AML-193 (cell line): Measurements from ENCODE around the gene CEP85L.
"Not testable (repeated sequence)": the region's sequence is repeated elsewhere in the genome, so short reads cannot be mapped to it uniquely, and the experiment has no call there.

Experiments
- DNase-seq, 2 experiments: peaks; one replicate each; lab custom pipeline; 2025; lab: John Stamatoyannopoulos, UW

CEP85L gene

DNA sequence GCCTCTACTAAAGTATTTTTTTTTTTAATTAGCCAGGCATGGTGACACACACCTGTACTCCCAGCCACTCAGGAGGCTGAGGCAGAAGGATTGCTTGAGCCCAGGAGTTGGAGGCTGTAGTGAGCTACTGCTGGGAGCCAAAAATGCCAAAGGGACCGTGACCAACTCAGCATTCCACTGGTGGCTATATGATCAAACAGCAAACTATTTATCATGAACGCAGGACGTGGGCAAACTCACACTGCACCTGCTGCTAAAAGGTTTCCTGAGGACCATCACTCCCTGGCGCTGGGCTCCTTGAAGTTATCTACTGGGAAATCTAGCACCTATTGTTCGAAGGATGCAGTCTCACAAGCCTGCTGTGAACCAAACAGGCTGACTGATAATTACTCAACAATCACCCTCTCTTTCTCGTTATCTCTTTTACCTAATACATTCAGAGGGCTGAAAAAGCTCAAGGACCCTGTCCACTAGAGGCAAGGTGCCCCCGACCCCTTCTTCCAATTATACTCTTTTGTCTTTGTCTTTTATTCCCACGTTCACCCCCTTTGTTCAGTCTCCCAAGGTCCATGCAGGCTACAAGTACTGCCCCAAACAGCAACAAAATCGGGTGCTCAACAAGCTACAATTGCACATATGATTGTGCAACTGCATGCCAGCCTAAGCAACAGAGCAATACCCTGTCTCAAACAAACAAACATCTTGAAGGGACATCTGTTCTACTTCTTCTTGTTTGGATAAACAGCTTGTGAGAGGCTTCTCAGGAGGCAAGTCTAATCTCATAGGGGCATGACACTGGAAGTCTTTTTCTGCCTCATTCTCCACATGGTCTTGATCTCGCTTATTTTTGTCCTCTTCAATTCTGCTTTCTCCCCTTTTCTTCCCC, 151.0 kb downstream of the CEP85L start:
- DNase-seq: no peak

DNA sequence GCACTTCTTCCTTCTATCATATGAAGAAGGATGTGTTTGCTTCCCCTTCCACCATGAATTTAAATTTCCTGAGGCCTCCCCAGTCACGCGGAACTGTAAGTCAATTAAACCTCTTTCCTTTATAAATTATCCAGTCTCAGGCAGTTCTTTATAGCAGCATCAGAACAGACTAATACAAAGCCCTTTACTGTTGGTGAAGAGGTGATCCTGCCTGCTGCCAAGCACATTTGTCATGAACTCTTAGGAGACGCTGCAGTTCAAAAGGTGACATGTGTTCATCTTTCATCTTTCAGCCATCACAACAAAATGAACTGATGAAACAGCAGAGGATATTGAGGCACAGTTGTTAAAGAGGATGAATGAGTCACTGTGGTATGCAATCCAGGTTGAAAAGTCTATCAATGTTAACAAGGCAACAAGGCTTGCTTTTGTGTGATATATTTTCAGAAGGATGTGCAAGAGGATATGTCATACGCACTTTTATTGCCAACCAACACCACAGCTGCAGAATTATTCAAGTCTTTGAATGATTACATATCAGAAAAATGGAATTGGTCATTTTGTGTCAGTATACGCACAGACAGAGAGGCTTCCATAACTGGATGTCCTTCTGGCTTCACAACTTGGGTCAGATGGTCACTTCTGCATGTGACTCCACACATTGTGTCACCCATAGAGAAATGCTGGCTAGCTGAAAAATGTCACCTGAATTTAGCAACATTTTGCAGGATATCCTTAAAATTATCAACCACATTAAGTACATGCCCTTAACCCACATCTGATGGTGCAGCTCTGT, 155.7 kb downstream of the CEP85L start:
- DNase-seq: no peak

DNA sequence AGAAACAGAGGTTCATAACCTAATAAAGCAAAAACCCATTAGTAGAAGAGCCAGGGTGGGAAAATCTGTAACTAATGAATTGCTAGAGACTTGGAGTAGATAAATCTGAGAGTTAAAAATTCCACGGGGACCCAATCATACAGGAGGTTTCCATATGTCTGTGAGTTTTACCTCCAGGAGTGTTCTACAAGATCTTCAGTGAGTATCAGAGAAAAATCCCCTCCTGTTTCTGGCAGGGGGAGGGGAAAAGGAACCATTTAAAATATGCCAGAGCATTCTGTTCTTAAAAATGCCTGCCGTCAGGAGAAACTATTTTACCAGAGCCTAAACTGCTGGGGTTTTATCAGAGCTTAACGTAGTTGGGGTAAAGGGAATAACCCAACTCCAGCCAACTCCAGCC, 157.3 kb downstream of the CEP85L start:
- no peak for DNase-seq

DNA sequence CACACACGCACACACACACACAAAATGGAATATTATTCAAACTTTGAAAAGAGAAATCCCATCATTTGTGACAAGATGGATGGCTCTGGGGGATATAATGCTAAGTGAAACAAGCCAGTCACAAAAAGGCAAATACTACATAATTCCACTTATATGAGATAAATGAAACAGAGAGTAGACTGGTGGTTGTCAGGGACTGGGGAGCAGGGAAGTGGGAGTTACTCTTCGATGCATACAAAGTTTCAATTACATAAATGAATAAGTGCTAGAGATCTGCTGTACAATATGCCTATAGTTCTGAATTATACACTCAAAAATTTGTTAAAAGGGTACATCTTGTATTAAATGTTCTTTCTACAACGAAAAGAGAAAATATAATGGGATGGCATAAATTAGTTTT, 161.4 kb downstream of the CEP85L start:
- no peak for DNase-seq

DNA sequence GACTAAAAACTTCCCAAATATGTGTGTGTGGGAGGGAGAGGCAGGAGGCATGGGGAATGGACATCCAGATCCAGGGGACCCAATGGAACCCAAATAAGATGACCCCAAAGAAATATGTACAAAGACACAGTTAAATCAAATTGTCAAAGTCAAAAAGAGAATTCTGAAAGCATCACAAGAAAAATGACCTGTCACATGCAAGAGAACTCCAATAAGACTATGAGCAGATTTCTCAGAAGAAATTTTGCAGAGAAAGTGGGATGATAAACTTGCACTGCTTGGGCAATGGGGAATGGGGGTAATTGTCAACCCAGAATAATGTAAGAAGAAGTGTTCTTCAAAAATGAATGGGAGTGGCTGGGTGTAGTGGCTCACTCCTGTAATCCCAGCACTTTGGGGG, 162.8 kb downstream of the CEP85L start:
- no peak for DNase-seq

DNA sequence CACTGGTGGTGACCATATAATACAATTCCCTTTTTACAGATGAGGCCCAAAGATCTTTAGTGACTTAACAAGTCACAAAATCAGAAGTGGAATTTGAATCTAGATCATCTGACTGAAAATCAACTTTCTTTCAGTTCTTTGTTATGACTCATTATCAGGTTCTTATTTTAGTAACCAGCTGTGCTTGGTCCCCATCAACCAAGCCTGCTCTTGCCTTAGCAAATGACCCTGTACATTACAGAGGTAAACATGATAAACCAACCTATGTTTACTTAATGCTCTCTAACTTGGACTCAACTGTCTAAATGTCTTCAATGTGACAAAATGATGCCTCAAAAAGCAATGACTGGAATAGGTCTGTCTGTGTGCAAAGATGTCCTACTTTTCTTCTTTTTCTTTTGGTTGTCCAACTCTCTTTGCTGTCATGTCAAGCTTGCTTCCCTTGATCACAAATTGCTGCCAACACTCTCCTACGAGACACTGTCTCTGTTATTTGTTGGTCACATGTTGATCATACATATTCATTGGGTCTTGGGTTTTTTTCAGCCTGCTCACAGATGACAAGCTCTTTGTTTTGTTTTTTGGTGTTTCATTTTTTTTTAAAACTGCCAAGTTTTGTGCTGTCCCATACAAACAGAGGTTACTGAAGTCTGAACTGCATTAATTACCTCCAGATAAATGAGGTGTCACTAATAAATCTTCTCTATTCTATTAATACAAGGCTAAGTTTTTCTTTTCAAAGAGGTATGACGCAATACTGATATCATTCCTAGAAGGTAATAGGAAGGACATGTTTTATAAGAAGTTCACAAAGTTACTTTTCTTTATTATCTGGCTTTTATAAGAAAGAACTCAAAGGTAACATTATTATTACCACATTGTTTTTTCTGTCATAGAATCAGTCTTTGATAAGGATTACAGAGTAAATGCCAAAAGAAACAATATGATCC, 165.5 kb downstream of the CEP85L start:
- DNase-seq: no peak

DNA sequence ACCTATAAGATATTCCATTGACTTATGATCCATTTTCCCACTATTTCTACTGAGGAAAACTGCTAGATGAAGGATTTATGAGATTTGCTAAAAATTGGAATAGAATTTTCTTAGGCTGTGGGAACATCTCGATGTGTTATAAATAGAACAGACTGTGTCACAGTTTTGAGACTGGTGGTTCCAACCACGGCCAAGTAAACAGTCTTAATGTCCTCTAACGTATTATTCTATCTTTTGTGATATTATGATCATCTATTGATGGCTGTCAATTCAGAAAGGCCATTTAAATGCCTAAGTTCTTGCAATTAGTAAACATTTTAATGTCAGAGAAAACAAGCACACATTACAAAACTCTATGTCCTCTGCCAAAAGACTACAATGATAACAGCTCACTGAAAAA, 174.8 kb downstream of the CEP85L start:
- DNase-seq: no peak

DNA sequence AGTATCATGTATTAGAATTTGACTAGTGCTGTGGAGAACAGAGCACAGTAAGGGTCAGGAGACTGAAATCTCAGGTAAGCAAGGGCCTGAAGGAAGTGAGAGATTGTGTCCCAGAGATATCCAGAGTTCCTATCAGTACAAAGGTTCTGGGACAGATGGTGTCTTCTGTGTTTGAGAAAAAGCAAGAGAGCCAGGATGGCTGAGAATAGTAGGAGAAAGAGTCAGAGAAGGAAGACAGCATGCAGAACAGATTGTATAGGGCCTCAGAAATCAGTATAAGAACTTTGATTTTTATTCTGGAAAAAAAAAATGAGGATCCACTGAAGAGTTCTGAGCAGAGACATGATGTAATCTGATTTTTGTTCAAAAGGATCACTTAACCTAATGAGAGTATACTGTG, 178.1 kb downstream of the CEP85L start:
- DNase-seq: no peak

DNA sequence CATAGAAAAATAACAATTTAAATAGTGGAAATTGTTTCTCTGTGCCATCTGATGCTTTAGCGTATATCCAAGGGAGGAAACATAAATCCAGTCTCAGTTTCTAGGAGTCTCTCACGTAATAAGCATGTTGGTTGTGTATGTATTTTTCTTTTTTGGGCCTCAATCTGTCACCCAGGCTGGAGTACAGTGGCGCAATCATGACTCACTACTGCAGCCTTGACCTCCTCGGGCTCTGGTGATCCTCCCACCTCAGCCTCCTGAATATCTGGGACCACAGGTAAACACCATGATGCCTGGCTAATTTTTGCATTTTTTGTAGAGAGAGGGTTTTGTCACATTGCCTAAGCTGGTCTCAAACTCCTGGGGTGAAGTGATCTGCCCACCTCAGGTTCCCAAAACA, 181.9 kb downstream of the CEP85L start:
- DNase-seq: no peak

DNA sequence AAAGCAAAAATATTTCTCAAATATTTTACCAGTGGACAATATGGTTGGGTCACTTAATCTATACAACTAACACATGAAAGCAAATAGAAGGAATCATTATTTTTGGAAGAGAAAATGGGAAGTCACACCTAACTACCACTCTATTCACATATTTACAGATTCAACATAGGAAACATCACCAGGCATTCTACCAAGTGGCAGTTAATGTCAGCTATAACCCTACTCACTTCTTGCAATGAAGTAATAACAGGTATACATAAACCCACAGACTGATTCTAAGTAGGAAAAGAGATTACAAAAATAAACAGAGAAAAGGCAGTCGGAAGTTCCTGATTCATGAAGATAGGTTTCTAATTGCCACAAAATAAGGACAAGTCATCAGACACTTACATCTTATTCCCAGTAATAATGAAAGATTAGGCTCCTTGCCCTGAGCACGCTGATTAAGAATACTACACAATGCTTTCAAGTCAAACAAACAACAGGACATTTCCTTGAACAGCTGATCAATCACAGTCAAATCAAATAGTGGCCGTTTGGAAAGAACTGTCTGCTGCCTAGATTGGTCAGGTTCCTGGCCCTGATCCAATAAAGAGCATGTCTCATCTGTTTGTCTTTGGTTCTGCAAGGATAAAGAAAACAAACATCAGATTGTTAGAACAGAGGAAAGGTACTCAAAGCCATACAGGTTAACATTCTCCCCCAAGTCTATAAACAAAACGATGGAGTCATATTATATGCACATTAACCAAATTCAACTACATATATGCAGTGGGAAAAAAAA, 182.5 kb downstream of the CEP85L start:
- no peak for DNase-seq

DNA sequence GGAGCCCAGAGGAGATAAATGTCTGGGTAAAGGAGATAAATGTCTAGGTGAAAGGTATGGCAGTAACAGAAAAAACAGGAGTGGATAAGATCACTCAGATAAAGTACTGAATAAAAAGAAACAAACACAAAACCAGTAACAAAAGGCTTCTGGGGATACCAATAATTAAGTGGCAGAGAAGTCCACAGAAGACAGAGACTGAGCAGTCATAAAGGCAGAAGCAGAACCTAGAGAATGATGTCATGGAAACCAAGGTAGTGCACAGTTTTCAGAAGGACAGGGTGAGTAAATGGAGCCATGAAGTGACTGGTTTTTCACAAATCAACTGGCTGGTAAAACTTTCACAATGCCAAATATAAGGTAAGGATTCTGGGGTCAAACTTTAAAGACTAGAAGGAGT, 184.2 kb downstream of the CEP85L start:
- no peak for DNase-seq

DNA sequence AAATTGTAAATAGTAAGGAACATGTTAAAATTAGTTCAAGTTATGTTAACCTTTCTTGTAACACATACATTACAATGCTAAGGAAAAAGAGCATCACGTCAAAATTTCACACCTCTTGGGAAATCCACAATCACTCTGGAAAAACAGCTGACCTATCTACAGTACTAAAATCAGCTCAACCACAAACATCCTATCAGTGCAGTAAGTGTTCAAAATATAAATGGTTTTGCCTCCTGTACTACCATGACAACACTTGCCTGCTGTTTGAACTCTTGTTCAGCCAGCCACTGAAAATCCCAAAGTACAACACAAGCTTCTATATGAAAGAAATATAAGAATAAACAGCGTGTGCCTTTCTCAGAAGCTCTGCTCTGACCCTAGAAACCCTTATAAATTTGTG, 186.8 kb downstream of the CEP85L start:
- no peak for DNase-seq

DNA sequence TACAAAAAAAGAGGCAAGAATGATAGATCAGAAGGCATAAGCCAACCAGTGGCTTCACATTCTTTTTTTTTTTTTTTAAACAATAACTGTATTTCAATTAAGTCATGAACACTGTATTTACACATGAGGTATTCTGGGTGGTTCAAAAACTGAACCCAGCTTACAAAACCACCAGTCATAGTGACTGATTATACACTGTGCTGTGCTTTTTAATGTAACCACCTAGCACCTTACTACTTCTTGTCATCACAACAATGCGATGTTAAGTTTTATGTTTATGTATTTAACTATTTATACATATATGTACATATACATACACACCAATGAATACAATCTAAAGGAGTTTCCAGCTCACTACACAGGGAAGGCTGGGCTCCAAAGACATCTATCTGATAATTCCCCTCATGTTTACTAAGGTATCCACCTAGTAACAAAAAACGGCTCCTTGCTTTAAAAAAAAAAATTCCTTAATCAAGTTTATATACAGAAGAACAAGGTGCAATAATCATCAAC, 190.4 kb downstream of the CEP85L start:
- DNase-seq: no peak

DNA sequence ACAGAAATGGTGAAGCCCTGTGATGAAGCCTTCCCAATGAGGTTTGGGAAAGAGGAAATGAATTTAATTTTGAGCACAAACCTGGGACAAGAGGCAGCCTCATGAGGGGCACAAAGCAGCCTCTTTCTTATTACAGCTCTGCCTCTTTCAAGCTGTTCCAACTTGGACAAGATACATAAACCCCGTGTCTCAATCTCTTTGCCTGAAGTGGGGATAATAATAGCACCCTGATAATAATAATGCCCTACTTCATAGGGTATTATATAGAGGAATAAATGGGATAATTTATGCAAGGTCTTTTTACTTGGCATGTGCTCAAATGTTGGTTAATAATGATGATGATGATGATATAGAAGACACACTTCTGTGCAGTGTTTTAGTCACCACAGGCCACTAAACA, 194.4 kb downstream of the CEP85L start:
- no peak for DNase-seq

DNA sequence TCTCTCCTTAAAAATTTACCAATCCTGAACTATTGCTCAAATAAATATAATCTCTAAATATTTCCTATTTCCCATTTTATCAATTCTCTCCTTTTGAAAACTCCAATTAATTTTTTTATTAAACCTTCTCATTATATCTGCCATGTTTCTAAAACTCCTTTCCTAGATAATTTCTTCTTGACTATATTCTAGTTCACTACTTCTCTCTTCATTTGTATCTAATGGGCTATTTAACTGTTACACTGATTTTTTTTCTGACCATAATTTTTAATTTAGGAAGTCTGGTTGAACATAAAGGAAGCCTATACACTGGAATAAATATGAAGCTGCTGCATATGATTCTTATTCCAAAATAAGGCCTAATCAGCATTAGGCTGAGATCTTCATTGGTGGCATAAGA, 199.6 kb downstream of the CEP85L start:
- DNase-seq: no peak

DNA sequence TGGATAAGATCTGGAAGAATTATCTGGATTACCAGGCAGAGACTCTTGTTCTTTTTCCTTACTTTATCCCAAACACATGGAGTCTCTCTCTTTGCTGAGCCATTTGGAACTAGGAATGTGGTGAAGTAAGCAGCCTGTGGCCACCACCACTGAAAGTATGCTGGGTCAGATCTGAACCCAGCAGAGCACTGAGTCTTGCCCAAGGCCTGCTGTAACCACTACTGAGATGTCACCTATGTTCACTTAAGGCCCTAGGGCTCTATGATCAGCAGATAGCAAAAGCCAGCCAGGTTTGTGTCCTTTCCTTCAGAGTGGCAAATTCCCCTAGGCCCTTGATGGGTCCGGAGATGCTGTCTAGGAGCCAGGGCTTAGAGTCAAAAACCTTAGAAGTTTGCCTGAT, 206.6 kb downstream of the CEP85L start:
- no peak for DNase-seq

DNA sequence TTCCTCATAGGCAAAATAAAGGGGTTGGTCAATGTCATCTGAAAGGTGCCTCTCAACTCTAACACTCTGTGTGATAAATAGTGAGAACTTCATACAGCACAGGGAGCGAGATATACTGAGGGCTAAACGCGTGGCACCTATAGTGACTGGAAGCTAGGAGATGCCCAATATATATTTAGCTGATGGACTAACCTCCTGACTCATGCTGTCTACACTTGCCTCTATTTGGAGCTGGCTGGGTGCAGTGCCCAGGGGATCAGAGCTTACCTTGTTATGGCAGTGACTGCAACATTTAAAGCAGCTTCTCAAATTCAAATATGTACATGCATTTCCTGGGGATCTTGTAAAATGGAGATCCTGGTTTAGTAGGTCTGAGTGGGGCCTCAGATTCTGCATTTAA, 214.9 kb downstream of the CEP85L start:
- DNase-seq: no peak

DNA sequence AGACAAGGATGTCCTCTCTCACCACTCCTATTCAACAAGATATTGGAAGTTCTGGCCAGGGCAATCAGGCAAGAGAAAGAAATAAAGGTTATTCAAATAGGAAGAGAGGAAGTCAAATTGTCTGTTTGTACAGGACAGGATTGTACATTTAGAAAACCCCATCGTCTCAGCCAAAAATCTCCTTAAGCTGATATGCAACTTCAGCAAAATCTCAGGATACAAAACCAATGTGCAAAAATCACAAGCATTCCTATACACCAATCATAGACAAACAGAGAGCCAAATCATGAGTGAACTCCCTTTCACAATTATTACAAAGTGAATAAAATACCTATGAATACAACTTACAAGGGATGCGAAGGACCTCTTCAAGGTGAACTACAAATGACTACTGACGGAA, 217.2 kb downstream of the CEP85L start:
- not testable (repeated sequence) for DNase-seq

DNA sequence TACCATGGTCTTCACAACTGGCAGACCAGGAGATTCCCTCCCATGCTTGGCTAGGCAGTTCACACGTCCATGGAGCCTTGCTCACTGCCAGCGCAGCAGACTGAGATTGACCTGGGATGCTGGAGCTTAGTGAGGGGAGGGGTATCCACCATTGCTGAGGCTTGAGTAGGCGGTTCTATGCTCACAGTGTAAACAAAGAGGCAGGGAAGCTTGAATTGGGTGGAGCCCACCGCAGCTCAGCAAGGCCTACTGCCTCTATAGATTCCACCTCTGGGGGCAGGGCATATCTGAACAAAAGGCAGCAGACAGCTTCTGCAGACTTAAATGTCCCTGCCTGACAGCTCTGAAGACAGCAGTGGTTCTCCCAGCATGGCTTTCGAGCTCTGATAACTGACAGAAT, 230.1 kb downstream of the CEP85L start:
- not testable (repeated sequence) for DNase-seq

DNA sequence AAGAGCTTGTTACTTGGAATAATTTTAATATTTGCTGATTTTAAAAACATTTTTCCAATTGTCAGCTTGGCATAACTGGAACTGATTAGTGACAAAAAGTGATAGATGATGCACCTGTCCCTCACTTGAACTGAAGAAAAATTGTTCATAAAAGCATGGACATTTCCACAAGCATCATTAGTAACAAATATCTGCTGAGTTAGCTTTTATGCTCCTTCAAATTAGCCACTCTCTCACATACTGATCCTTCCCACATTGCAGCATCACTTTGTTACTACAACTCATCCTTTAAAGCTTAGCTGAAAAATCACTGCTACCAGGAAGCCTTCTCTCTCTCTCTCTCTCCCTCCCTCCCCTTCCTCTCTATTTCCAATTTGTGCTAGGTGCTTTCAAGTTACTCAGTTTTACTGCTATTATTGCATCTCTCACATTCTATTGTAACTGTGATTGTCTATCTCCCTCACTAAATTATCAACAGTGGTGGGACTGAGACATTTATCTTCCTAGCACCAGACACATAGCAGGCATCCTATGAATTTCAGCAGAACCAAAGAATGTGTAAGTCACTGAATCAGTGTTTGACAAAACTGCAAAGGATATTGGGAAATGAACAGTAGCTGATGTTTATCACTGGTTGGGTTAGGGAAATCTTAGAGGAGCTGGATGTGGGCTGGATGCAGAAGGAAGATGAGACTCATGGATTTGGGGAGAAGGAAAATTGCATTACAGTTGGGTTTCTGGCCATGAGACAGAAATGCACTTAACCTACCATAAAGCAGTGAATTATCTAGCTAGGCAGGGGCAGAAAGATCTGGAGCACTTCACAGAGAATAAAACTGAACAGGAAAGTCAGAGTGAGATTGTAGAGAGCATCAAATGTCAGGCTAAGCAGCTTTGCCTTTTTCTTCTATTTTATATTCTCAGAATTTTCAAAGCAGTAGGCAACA, 231.7 kb downstream of the CEP85L start:
- DNase-seq: no peak
